GM12892 (cell line): ENCODE measurements around the gene URAD.

Experiments
- POLR2A ChIP-seq: IDR thresholded peaks from 2 replicates; pipeline ENCODE4 v1.6.1; 2011; ENCODE audit warnings: low read depth, low read length, control low read depth
- POLR2AphosphoS5 ChIP-seq: IDR thresholded peaks from 2 replicates; pipeline ENCODE4 v1.6.1; 2011; ENCODE audit warnings: low read depth, low read length, control low read depth
- TAF1 ChIP-seq: IDR thresholded peaks from 2 replicates; pipeline ENCODE4 v1.6.1; 2011; ENCODE audit warnings: low read depth, mild to moderate bottlenecking, control low read depth, low read length, borderline replicate concordance

DNA sequence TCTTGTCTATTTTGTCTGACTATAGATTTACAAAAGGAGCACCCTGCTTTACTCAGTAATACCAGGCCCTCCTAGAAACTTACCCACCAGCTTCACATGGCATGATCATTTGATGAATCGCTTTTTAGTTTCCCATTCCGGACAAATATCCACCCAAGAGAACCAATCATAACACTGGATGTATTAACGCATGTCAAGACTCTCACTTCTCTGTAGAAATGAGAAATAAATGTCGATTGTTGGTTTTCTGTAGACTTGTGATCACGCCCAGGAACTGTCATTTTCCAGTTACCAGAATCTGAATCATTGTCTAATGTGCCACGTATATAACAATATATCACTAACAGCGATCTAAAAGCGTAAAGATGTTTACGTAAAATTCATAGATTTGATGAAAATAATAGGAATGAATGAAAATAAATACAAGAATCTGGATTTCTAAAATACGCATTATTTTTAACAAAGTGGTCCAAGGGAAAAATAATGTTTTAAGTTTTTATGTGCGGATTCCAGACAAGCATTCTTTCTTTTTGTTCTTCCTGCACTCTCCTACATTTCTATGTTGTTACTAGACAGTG, 33.4 kb downstream of the URAD start:
- no peak for TF ChIP-seq POLR2AphosphoS5
- TF ChIP-seq POLR2A, result no peak
- no peak for TF ChIP-seq TAF1
